HG03280 (cell line): ENCODE data around the gene CACNA1F.
A peak's percentile ranks its signal among the peaks of the same experiment; 100 is the strongest.
"Not testable (repeated sequence)": the region's sequence is repeated elsewhere in the genome, so short reads cannot be mapped to it uniquely, and the experiment has no call there.

Experiments
- ATAC-seq: cut with Tn5 transposase; IDR thresholded peaks from one replicate; pipeline ENCODE4 v1.9.1; 2021; ENCODE audit warnings: mild to moderate bottlenecking, moderate library complexity; ENCODE audit not compliant: unreplicated experiment

Gene CACNA1F

GRCh38 chrX:49177873-49178480 is 55.2 kb downstream of the CACNA1F start:
- ATAC-seq: no peak

- ATAC-seq: no peak
Measured at GRCh38 chrX:49177338-49177833, 55.8 kb downstream of the CACNA1F start.

- ATAC-seq: no peak
Measured at GRCh38 chrX:49176421-49177326, 56.5 kb downstream of the CACNA1F start.

GRCh38 chrX:49175435-49176274 is 57.5 kb downstream of the CACNA1F start:
- no peak for ATAC-seq

GRCh38 chrX:49174723-49175122 is 58.4 kb downstream of the CACNA1F start:
- no peak for ATAC-seq

GRCh38 chrX:49173544-49173943 is 59.6 kb downstream of the CACNA1F start:
- not testable (repeated sequence) for ATAC-seq

- peak; percentile 71 for ATAC-seq
Measured at GRCh38 chrX:49172280-49172780, 60.8 kb downstream of the CACNA1F start.

GRCh38 chrX:49171752-49172279 is 61.3 kb downstream of the CACNA1F start, which contains the start of gene PLP2:
PLP2 (plus strand) TSS chrX:49171898; CDS start chrX:49172001, 103 bp downstream.
- peak; percentile 37 for ATAC-seq

- no peak for ATAC-seq
Measured at GRCh38 chrX:49167740-49168108, 65.4 kb downstream of the CACNA1F start.

- peak; percentile 9 for ATAC-seq
Measured at GRCh38 chrX:49166914-49167739, 66.0 kb downstream of the CACNA1F start.

- peak; percentile 43 for ATAC-seq
Measured at GRCh38 chrX:49165901-49166881, 66.9 kb downstream of the CACNA1F start.

- no peak for ATAC-seq
Measured at GRCh38 chrX:49164589-49165360, 68.4 kb downstream of the CACNA1F start.

GRCh38 chrX:49163555-49164419 is 69.4 kb downstream of the CACNA1F start:
- peak; percentile 68 for ATAC-seq

GRCh38 chrX:49162620-49163019 is 70.5 kb downstream of the CACNA1F start, which contains the start of gene MAGIX:
MAGIX (plus strand) TSS chrX:49162758; CDS start chrX:49162890, 132 bp downstream.
- ATAC-seq: no peak

- ATAC-seq: no peak
Measured at GRCh38 chrX:49161632-49162031, 71.5 kb downstream of the CACNA1F start.

GRCh38 chrX:49160908-49161307 is 72.2 kb downstream of the CACNA1F start:
- no peak for ATAC-seq

GRCh38 chrX:49157194-49157593 is 75.9 kb downstream of the CACNA1F start:
- no peak for ATAC-seq
